Stimulated activated CD8-positive, alpha-beta memory T cell treated with anti-CD3 and anti-CD28 coated beads, Interleukin-12 subunit alpha, Interleukin-12 subunit beta, amount 100 ng/mL, for 4 hours (primary cell): ENCODE results near the gene EGFR.

Source experiments
- DNase-seq: peaks from one replicate; pipeline ENCODE4 v3.0.0-alpha.2; 2020; ENCODE audit warnings: low read depth

The EGFR gene

GRCh38 chr7:55127622-55128081, 108.8 kb downstream of the EGFR start:
- DNase-seq: no peak

DNA sequence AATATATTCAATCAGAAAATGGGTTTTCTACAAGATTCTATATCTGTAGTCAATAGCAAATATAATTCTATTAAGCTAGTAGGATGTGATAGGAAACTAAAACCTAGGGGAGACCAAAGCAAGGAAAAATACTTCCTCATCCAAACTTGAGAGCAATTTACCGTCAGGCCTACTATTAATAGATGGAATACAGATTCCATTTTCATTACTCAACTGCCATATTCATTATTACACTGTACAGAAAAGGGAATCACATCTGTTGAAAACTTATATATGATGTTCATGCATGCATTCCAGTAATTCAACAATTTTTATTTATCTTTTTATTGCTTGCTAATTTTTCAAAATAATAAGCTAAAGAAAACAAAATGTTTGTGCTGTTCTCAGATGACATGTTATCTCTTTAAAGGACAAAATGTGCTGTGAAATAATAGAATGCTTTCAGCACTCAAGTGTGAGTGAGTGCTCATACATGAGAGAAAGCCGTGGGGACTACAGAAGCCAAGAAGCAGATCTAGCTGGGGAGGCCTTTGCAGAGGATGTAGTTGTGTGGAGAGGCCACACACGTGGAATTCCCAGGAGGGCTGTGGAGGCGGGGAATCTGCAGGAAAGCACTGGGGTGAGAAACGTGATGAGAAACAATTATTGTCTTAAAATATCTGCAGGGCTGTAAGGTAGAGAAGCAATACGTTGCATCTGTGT, 110.0 kb downstream of the EGFR start:
- no peak for DNase-seq

- DNase-seq: no peak
Measured at GRCh38 chr7:55129541-55130394, 111.0 kb downstream of the EGFR start.

- DNase-seq: no peak
Measured at GRCh38 chr7:55130395-55131141, 111.8 kb downstream of the EGFR start.

- no peak for DNase-seq
Measured at GRCh38 chr7:55131142-55131929, 112.5 kb downstream of the EGFR start.

- DNase-seq: no peak
Measured at GRCh38 chr7:55132550-55132889, 113.7 kb downstream of the EGFR start.

DNA sequence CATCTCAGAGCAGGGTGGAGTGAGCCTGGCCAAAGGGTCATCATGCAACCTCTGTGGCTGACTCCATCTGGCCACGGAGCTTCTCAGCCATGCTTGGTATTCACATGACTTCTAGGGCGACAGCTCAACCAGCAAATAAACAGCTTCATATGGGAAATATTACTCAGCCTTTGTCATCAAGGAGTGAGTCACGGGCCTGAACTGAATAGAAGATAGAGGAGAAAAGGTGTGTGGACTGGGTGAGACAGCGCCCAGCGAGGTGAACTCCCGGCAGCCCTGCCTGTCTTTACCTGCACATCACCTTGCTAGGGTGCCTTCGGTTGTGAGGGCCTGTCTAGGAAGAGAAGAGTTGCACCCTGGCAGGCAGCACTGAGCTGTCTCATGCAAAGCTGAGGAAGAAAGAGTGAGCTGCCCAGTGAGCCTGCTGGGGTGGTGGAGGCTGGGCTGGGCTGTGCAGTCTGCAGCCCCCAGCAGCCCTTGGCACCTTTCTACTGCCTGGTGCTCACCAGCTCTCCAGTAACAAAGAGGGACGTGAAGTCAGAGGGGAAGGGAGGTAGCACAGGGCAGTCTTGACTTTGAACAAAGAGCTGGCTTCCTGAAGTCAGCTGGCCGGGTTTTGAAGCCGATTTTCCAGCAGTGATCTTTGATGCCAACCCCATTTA, 114.2 kb downstream of the EGFR start:
- DNase-seq: no peak

GRCh38 chr7:55133630-55134358, 115.0 kb downstream of the EGFR start:
- no peak for DNase-seq

GRCh38 chr7:55134359-55134725, 115.5 kb downstream of the EGFR start:
- DNase-seq: no peak

GRCh38 chr7:55134786-55135185, 116.0 kb downstream of the EGFR start:
- DNase-seq: no peak

DNA sequence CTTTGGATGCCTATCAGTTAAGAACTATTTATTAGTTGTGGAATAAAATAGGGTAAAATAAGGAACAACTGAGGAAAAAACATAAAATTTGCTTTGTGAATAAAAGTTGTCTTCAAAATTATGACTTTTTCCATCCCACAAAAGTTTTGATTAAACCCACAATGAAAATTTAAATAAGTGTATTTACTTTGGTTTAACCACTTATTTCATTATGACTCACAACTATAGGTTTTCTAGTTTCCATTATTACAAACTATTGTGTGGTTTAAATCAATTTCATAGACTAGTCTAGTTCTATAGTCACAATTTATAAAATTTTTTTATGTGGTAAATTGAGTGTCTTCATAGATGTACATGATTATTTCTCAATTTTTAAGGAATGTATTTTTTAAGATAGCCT, 116.6 kb downstream of the EGFR start:
- DNase-seq: no peak

GRCh38 chr7:55138663-55139062, 119.8 kb downstream of the EGFR start:
- no peak for DNase-seq

DNA sequence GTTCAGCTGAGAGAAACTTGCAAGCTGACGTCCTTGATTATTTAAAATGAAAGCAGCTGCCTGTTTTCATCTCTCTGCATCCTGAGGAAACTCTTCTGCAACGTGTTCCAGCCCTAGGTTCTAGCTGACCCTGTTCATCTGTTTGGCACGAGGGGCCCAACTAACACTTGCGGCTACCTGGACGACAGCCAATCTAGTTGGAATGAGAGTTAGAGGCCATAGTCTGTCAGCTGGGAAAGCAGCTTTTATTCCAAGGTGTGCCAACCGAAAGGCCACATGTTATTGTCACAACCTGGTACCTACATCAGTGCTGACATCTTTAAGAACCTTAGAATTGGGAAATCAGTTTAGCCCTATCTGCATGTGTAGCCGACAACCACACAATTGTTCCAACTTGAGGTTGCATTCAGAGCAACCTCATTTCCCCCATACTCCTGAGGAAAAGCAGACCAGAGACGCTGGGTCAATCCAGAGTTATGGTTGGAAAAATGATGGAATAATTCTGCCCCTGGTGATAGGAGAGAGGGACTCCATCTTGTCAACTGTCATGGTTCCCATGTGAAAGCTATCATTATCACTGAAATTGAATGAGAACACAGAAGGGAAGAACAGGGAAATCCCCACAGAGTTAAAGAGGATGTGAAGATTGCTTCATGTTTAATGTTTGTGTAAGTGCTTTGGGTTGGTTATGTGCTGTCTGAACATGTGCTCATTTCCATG, 121.6 kb downstream of the EGFR start:
- no peak for DNase-seq

- no peak for DNase-seq
Measured at GRCh38 chr7:55140941-55141278, 122.1 kb downstream of the EGFR start.

- no peak for DNase-seq
Measured at GRCh38 chr7:55142919-55143600, 124.2 kb downstream of the EGFR start.

- DNase-seq: no peak
Measured at GRCh38 chr7:55144333-55145317, 125.8 kb downstream of the EGFR start.

DNA sequence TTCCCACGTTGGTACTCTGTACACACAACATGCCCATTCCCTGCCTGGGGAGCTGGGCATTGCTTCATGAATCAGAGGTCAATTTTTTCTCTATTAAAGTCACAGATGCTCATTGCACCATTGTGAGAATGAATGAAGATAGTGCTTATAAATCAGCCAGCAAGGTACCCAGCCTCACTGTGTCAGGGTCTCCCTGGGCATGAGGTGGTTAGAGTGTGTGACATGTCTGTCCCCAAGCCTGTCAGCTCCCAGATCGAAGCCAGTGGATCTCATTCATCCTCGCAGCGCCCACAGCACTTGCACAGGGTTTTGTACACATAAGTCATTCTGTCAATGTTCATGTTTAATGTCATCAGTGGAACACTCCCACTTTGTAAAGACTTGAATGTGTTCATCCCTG, 126.8 kb downstream of the EGFR start:
- DNase-seq: no peak

DNA sequence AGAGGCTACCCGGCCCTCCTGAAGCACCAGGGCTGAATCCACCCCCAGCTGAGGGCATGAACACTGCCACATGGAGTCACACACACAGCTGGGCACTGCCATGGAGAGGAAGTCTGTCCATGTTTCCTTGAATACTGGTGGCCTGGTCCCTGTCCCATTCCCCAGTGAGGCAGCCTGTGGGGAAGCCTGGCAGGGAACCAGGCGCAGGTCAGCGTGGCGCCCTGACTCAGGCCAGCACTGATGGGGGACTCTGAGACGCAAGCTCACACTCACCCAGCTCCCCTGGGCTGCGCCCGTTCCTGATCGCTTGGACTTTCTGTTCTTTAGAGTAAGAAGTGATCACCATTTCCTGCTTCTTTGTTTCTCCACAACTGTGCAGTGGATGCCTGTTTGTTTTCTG, 128.3 kb downstream of the EGFR start:
- DNase-seq: no peak
